NCI-H1694 (cell line): Measurements from ENCODE around the gene NPB.
A peak's percentile ranks its signal among the peaks of the same experiment; 100 is the strongest.

Source experiments
- DNase-seq: peaks from one replicate; lab custom pipeline; 2025; lab: John Stamatoyannopoulos, UW

Gene NPB

DNA sequence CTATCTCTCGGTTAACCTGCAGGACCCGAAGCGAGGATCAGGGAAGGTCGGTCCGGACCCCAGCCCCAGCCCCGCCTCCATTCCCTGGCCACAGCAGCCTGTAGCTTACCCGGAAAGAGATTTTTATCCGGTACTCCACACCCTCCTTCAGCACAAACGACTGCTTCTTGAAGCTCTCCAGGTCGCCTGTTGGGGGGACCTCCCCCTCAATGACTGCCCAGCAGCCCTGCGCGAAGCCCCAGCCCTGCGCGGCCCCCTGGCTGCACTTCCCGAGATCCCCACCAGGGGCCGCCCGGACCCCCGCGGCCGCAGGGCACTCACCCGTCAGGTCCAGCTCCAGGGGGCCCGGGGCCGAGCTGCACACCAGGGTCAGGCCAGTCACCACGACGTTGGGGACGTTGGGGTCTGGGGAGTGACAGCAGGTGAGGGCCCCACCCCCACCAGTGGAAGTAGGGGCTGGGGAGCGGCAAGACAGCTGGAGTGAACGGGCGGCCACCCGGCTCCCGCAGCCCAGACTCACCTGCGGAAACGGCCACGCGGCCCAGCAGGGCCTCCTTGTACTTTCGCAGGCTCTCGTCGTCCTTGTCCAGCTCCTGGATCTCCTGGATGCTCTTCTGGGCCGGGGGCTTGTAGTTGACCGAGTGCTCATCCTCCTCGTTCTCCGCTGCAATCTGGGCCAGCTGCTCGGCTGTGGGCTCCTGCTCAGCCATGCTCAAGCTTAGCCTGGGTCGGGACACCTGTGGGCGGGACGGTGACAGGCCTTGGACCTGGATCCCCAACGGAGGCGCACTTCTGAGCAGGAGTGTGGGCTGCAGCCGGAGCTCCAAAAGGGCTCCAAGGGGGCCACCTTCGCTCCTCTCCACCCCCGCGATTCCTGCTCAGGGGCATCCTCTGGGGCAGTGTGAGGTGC is 32.6 kb upstream of the NPB start:
- DNase-seq, result no peak

DNA sequence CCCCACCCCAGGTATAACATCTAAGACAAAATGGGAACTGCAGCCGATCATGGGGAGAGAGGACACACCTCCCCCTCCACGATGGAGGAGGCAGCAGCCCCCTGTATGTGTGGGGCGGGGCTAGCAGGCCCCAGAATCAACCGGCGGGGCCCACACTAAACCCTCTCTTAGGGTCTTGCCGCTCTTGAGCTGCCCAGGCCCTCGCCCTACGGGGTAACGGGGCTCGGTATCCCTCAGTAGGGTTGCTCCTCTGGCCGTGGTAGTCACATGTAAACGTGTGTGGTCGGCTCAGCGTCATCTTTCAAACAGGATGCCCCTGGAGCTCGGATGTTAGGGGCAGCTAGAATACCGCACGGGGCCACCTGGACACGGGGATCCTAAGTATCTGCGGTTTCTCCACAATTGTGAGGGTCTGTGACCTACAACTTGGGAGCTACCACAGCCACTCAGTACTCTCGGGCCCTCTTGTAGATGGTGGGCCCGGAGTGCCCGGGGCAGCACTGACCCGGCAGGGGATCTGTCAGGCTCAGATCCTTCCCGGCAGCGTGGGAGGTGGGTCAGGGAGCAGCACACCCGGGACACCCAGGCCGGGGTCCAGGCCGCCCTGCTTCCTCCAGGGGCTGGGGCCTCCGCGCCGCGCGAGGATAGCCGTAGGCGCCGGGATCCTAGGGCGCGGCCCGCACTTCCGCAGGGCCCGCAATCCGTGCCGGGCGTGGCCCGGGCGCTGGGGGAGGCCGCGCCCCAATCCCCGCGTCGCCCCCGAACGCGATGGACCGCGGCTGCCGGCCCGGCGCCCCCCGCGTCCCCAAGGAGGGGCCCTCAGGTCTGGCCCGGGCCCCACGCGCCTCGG is 31.7 kb upstream of the NPB start:
- no peak for DNase-seq

DNA sequence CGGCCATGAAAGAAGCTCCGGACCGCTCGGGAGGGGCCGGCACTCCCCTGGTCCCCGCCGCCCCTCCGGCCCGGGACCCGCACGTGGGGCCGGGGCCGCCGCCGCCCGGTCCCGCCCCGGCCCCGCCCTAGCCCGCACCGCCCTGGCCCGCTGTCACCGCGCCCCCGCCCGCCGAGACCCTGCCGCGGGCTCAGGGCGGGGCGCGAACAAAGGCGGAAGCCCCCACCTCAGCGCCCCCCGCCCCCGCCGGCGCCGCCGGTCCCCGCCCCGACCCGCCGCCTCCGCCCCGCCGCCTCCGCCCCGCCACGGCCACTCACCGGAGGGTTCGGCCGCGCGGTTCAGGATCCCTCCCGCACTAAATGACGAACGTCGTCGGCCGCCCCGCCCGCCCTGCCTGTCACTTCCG is 31.1 kb upstream of the NPB start, which contains the start of gene ARHGDIA:
Gene ARHGDIA, minus strand, starts transcription at position 357 of the 406 bp plus-strand sequence. CDS start 1,407 bp downstream, outside the sequence.
- peak; percentile 74 for DNase-seq

DNA sequence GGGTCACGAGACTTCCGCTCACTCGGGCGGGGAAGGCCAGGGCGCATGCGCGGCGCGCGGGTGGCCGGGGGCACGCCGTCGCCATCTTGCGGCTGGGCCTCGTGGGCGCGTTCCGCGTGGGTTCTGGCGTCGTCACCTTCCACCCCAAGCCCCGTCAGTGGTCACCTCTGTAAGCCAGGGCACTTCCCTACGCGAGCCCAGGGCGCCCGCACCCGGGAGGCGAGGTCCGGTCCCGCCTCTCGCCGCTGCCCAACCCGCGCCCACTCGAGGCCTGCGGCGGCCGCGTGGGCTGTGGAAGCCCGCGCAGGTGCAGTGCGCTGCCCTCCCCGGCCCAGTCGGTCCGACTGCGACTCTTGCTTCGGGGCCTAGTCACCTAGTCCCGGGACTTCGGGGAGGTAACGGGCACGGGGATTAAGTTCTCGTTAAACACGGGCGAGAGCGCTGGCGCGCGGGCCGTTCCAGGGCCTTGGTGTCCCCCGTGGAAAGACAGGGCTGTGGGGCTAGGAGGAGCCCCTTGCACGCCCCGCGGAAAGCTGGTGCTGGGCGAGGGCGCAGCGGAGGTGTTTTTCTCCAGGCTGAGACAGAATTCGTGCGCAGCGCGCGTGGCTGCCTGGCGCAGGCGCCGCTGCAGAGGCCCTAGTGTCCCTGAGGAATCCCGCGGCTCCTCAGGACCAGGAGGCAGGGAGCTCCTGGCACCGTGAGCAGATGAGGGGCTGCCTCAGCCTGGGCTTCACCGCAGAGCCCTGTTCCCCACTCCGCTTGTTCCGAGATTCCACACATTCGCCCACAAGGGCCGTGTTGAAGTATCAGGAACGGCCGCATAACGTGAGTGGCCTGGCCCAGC is 30.4 kb upstream of the NPB start:
- no peak for DNase-seq

DNA sequence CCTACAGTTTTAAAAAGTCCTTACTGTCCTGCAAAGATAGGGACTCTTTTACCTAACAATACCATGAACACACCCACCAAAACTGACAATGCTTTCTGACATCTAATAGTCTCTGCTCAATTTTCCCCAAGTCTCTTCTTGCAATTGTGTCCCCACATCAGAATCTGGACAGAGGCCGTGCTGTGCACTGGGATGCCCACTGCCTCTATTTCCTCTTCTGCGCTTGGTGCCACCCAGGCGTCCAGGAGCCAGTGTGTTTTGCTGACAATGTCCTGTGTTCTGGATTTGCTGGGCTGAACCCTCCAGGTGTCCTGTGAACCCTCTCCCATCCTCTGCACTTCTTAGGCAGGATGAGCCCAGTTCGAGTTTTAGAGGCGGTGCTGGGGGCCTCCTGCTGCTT is 24.5 kb upstream of the NPB start:
- DNase-seq, result no peak

DNA sequence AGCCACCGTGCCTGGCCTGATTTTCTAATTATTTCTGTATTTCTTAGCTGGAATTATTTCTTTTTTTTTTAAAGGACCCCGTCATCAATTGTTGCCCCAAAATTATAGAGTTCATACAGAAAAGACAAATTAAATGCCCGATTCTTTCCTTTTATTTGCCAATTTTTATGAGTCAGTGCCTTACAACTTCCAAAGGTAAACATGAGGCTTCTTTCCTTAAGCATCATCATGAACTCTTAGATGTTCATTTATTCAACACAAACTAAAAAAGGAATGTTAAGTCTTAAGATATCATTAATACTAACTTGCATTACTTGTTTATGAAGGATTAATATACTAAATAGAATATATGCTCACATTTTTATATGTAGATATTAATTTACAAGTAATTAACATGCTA is 23.7 kb upstream of the NPB start:
- no peak for DNase-seq

DNA sequence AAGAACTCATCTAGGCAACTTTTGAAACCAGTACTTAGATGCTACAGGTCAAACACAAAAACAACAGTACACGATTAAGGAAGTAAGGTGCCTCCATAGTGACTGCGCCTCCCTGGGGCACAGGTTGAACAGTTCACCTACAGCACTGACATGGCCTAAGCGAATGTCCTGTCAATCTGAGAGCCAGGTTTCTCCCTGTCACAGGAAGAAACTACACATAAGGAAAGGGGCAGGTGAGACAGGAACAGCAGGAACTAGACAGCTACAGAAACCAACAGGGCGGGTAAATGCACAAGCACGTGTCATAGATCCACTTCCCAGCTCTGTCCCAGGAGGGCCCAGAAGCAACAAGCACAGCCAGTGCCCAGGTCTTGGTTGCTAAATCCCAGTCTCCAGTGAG is 22.9 kb upstream of the NPB start:
- DNase-seq, result no peak

DNA sequence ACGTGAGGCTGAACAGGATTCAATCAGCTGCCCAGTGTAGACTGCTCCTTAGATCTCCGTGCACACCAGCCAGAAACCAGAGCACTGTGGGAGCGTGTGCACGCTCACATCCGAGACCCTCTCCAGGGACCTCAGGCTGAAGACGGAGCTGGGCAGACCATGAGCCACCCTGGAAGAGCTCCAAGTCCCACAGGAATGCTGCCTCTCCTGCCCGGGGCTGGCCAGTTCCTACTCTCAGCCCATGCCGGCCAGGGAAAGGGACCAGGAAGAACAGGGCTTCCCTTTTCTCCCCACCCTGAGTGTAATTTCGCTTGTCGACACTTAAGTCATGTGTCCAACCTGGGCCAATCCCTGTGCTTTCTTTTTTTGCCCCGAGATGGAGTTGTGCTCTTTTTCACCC is 17.5 kb upstream of the NPB start:
- no peak for DNase-seq

DNA sequence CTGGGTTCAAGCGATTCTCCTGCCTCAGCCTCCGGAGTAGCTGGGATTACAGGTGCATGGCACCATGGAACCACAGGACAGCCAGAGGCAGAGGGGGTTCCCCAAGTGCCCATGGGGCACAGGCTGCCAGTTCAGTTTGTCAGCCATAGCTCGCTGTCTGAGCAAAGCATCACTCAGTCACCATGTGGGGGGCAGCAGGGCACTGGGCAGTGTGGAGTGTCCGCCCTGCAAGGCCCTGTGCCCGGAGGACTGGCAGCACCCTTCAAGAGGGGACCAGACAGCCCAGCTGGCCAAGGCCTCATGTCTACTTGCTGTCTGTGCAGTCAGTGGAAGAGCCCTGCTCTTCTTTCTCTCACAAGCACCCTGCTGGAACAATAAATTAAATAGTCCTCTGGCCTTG is 17.1 kb upstream of the NPB start:
- no peak for DNase-seq

DNA sequence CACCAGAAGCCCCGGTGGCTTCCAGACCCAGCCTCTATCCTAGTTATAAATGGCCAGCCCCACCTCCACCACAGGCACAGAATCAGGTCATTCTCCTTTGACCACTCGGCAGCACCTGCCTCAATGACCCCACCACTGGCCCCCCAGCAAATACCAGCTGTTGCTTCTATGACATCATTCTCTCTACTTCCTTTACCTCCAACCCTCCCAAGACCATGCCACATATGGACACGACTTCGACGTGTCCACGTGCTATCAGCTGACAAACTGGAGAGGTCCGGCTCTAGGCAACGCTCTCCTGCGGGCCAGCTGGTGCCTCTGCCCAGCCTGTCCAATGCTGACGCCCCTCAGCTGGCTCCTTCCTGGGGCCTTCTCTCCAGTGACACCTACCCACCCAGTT is 16.6 kb upstream of the NPB start:
- no peak for DNase-seq

DNA sequence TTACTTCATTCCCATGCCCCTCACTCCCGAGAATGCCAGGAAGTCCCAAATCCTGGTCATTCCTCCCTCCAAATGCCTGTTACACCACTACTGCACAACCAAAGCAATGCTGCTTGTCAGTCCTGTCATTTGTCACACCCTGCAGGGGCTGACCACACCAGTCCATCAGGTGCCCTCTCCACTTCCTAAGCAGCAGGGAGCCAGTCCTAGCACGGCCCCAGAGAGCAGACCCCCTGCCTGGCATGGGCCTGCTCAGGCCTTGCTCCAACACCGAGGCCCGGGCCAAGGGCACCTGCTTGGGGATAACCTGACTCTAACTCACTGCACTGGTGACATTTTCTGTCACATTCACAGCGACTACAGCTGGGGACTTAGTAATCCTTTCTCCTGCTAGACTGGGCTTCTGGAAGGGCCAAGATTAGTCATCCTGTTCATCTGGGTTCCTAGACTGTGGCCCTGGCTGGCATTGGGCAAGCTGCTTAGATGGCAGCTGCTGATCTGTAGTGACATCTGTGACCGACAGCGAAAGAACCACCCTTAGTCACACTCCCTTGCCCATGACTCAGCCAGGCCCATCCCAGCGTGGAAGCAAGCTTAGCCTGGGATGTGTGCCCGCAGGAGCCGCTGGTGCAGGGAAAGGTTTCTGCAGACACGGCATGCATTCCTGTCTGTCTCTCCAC is 16.0 kb upstream of the NPB start:
- DNase-seq, result peak; percentile 64

DNA sequence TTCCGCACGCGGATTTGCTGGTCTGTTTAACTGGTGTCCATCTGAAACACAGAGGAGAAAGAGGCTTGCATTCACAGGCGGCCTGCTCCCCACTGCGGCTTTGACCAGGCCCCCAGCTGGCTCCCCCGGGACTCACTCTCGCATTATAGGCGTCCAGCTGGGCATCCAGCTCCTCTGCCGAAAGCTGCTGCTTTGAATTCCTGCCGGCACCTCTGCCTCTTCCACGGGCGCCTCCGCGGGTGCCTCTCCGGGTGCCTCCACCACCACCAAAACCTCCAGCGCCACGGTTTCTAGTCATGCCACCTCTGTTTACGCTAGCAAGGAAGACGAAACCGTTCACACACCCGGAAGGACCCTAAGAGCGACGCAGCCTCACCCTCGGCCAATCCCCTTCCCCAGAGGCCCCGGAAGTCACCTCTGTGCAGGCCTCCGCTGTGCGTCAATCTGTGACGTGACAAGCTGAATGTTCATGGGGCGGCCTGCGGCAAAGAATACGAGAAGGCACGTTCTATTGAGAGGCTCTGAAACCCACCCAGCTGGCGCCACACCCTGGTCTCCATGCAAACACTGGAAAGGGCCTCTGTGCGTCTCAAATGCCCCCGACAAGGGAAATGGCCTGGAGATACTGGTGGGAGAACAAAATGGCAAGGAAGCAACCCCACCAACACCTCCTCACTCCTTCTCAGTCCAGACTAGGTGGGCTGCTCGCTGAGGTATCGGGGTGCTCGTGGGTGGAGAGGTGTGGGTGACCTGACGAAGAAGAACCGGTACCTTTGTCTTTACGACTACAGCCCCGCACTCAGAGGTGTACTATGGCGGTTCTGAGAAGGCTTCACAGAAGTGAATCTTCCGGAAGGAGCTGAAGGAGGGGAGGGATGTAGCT is 13.7 kb upstream of the NPB start:
- DNase-seq, result no peak

DNA sequence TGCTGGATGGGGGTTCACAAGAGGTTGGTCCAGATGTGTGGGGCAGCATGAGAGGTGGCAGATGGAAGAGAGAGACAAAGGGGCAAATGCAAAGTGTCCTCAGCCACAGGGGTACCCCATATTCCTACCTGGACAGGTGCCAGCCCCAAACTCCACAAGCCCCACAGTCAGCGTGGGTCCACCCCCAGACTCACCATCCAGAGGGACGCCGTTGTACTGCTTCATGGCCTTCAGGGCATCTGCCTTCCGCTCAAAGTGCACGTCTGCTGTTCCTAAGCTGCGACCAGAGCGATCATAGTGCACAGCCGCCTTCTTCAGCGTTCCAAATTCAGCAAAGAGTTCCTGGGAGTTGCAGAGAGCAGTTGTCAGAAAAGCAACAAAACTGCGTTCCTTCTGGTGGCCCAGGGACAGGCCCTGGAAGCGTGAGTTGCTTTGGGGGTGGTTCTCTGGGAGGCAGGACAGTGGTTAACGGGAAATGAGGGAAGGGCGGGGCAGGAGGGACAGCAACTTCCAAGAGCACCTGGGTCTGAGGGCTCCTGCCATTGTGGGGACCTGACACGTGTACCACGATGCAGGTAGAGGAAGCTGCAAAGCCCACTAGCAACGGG is 12.9 kb upstream of the NPB start:
- DNase-seq, result no peak

DNA sequence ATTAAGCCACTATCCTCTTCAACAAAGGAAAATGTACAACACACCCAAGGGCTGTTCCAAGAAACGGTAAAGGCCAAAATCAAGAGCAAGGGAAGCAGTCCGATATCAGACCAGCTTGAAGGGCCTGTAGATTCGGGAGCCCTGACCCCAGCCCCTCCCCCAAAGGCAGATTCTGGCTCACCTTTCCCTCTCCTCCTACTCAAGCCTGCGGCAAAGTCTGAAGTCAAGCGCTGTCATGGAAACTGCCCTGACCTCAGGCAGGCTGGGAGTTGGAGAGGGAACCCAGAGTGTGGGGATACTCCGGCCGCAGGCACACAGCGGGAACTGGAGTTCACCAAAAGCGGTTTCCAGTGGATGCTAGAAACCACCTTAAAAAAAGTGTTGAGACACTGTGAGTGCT is 12.4 kb upstream of the NPB start:
- no peak for DNase-seq

DNA sequence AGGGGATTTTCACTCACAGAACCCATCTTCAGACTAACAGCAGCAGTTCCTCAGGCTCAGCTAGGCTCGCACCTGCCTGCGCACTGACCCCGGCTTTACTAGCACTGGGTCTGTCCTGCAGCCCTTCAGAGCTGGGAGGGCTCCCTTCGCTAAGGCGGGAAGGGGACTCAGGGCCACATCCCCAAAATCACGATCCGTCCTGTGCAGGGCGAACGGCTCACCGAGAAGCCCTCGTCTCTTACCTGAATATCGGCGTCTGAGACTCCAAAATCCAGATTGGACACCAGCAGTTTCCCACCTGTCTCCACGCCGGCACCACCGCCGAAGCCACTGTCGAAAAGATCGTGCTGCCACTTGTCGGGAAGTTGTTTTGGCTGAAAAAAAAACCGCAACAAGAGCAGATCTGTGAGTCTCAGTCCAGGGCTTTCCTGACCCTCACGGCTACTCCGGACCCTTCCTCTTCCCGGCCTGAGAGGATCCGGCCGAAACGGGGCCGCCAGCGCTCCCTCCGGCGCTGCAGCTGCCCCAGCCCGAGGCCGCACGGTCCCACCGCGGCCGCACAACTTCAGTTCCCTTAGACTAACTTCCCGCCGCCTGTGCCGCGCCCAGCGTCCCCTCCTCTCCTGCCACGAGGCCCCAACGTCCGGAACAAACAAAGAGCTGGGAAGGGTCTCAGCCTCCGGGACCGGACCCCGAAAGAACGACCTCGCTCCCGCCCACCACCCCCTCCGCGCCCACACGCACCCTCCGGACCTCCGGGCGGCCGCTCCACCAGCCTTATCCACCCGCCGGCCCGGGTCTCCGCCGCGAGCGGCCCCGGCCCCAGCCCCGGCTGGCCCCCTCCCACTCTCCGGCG is 11.4 kb upstream of the NPB start:
- DNase-seq, result no peak

DNA sequence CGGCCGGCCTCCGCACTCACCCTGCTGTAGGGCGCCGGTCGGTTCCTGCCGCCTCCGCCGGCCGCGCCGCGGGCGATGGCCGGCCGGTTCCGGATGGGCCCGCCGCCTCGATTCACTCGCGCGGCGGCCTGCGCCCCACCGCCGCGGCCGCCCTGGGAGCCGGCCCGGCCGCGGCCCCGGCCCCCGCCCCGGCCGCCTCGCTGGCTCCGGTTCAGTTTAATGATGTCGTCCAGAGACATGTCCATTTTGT is 10.8 kb upstream of the NPB start:
- DNase-seq, result no peak

DNA sequence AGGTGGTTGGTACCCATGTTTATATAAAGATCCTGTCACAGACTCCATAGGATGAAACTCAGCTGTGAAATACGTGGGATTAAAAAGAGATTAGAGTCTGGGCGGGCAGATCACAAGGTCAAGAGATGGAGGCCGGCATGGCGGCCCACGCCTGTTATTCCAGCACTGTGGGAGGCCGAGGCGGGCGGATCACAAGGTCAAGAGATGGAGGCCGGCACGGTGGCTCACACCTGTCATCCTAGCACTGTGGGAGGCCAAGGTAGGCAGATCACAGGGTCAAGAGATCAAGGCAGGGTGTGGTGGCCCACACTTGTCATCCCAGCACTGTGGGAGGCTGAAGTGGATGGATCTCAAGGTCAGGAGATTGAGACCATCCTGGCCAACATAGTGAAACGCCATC is 6.6 kb upstream of the NPB start:
- no peak for DNase-seq

DNA sequence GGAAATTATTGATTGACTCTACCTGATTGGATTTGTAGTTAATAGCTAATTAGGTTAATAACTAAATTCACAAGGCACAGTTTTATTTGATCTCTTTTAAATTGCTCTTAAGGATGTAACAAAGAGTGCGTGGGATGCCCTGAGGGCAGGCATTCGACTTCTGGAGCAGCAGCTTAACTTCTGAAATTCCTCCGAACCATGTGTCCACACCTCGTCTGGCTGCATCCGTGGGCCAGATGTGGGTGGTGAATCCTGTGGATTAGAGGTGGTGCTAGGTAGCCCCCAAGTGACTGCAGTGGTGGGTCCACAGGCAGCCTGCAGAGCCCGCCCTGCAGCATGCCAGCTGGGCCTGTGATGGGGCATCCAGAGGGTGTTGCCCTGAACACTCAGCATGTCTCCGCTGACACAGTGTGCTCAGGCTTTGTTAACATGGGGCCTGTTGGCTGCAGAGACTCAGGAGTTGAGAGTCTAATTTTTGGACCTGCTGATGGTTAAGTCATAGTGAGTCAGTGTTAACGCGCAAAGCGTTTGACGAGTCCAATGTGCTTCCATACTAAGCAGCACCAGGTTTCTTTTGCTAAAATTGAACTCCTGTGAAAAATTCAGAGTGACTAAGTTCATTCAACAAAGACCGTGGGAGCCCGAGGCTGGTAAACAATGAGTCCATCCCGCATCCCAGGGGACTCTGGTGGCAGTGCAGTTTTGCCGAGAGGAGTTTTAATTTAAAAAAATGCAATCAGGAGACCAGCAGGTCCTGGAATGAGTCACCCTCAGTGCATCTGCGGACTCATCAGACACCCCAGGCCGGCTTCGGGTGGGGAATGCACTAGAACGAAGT is 3.8 kb upstream of the NPB start:
- DNase-seq, result no peak

DNA sequence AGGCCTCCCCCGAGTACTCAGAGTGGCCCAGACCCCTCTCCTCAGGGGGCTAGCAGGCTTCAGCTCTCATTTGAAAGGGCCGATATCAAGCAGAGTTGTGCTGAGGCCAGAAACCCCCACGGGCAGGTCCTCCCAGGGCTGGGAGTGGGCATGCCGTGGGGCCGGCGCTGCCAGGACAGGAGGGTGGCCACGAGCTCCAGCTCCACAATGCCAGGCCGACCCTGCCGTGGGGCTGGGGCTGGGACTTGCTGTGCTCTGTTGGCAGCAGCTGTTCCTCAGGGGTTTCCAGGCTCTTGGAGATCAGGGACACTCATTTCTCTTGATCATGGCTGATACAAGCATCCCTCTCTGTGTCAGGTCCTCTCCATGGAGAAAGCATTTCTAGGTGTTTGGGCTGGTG is 3.2 kb upstream of the NPB start:
- no peak for DNase-seq
